Measurements from ENCODE around the gene PPFIBP2.

- TF ChIP-seq CTCF (conservative IDR thresholded peaks at IDR 0.05) (no peak), ZFX (IDR thresholded peaks at IDR 0.05) (no peak)
Measured at GRCh38 chr11:7564803-7565202, 51.0 kb downstream of the PPFIBP2 start.
